ENCODE data around the gene UBALD1. TPM values are rescaled to one million over a fixed set of nuclear protein-coding genes. Genes with fewer than 3 reads are reported as not detected.

UBALD1 gene
- total RNA-seq, 6 experiments from 2014 or later: 23.5 to 33.2 (median 27.9) TPM

DNA sequence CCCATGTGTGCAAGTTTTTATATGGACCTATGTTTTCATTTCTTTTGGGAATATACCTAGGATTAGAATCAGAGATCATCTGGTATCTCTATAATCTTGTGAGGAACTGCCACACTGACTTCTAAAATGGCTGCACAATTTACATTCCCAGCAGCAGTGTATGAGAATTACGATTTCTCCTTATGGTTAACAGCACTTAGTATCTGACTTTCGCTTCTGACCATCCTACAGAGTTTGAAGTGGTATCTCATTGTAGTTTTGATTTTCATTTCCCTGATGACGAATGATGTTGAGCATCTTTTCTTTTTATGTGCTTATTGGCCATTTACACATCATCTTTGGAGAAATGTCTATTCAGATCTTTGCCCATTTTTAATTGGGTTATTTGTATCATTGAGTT lies 48.5 kb downstream of the UBALD1 start:
- Mint-ChIP-seq H3K27ac (no peak overlapping the region), H3K36me3 (ENCODE audit: low read depth) (no peaks in the 10 kb centered on the region), H3K27me3 (ENCODE audit: insufficient read depth) (peaks cover 21% of the 10 kb centered on the region), H3K9me3 (no peaks in the 10 kb centered on the region), H3K4me3 (no peak overlapping the region), H3K4me1 (ENCODE audit: low read depth) (no peaks in the 10 kb centered on the region)
- TF ChIP-seq, protein P1, sequence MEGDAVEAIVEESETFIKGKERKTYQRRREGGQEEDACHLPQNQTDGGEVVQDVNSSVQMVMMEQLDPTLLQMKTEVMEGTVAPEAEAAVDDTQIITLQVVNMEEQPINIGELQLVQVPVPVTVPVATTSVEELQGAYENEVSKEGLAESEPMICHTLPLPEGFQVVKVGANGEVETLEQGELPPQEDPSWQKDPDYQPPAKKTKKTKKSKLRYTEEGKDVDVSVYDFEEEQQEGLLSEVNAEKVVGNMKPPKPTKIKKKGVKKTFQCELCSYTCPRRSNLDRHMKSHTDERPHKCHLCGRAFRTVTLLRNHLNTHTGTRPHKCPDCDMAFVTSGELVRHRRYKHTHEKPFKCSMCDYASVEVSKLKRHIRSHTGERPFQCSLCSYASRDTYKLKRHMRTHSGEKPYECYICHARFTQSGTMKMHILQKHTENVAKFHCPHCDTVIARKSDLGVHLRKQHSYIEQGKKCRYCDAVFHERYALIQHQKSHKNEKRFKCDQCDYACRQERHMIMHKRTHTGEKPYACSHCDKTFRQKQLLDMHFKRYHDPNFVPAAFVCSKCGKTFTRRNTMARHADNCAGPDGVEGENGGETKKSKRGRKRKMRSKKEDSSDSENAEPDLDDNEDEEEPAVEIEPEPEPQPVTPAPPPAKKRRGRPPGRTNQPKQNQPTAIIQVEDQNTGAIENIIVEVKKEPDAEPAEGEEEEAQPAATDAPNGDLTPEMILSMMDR (IDR thresholded peaks at IDR 0.05): no peak
- no peak for DNase-seq

DNA sequence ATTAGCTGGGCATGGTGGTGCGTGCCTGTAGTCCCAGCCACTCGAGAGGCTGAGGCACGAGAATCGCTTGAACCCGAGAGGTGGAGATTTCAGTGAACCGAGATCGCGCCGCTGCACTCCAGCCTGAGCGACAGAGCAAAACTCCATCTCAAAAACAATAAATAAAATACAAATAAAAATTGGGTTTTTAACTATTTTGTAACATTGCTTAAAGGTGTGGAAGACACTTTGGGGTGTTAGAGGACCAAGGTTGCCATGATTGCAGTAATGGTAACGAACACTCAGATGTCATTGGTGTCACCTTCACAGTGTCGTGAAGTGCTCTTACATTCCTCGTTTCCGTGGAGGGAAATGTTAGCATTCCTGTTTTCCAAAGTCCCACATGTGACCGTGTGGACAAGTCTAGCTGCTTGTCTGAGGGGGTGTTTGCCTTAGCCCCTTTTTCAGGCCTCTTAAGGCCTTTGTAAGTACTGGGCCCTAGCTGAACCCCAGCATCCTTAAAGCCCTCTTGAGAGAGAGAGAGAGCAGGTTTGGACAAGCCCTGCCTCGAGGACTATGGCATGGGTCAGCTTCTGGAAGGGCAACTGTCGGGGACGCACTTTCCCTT lies 49.9 kb downstream of the UBALD1 start:
- H3K36me3 Mint-ChIP-seq (ENCODE audit: low read depth): no peaks in the 10 kb centered on the region

DNA sequence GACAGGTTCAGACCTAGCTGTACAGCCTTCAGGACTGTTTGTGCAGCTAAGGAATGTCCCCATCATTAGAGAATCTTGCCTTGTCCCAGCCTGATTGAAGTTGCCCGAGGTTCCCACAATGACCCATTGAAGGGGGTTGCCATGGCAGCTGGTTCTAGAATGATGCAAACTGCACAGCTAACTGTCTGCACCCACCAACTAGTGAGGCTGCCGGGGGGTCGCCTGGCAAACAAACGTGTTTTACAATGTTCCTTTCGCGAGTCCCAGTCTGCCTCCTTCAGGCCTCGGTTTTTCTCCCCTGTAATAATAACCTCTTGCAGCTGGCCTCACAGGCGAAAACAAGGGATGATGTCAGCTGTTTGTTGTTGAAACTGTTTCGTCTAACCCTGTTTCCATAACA lies 53.1 kb downstream of the UBALD1 start:
- H3K27ac Mint-ChIP-seq: no peak overlapping the region
- no peak for DNase-seq
- no peaks in the 10 kb centered on the region for H3K36me3 Mint-ChIP-seq (ENCODE audit: low read depth)
- peaks cover 32% of the 10 kb centered on the region for H3K27me3 Mint-ChIP-seq (ENCODE audit: insufficient read depth)
- H3K4me1 Mint-ChIP-seq (ENCODE audit: low read depth): no peaks in the 10 kb centered on the region
- H3K4me3 Mint-ChIP-seq: no peak overlapping the region
- H3K9me3 Mint-ChIP-seq: no peaks in the 10 kb centered on the region
- TF ChIP-seq, protein P1 (IDR thresholded peaks at IDR 0.05): no peak

More for the DNA sequence above, 49.9 kb downstream of the UBALD1 start:
- H3K9me3 Mint-ChIP-seq: no peaks in the 10 kb centered on the region
- TF ChIP-seq, protein P1 (IDR thresholded peaks at IDR 0.05): no peak
- no peaks in the 10 kb centered on the region for H3K4me1 Mint-ChIP-seq (ENCODE audit: low read depth)
- H3K27ac Mint-ChIP-seq: no peak overlapping the region
- no peak for DNase-seq
- no peak overlapping the region for H3K4me3 Mint-ChIP-seq
- H3K27me3 Mint-ChIP-seq (ENCODE audit: insufficient read depth): peaks cover 27% of the 10 kb centered on the region

Other genes starting within 250 kb of the UBALD1 start
- gene VASN, start 243.0 kb downstream of the UBALD1 start, total RNA-seq (2021; fragmentation: NEBNext Ultra II Directional; extraction: Animal tissue kit (Norgen Biotek cat#: 25700)): 100 to 1,000 TPM in 4 of 6 experiments, 10 to 100 TPM in 2; 92.0 to 131 (median 103) TPM
- gene CORO7, start 198.3 kb downstream of the UBALD1 start, total RNA-seq (2021; fragmentation: NEBNext Ultra II Directional; extraction: Animal tissue kit (Norgen Biotek cat#: 25700)): 10 to 100 TPM; 12.1 to 20.9 (median 17.2) TPM
- 10 to 100 TPM; 40.8 to 54.4 (median 45.1) TPM for gene DNAJA3, start 189.0 kb downstream of the UBALD1 start, total RNA-seq (2021; fragmentation: NEBNext Ultra II Directional; extraction: Animal tissue kit (Norgen Biotek cat#: 25700))
- 10 to 100 TPM; 26.2 to 37.2 (median 33.7) TPM for gene NMRAL1, start 140.3 kb downstream of the UBALD1 start, total RNA-seq (2021; fragmentation: NEBNext Ultra II Directional; extraction: Animal tissue kit (Norgen Biotek cat#: 25700))
- gene HMOX2, start 138.5 kb downstream of the UBALD1 start, total RNA-seq (2021; fragmentation: NEBNext Ultra II Directional; extraction: Animal tissue kit (Norgen Biotek cat#: 25700)): 10 to 100 TPM; 45.2 to 60.5 (median 54.9) TPM
- 1 to 10 TPM; 5.0 to 8.3 (median 6.4) TPM for gene CDIP1, start 76.1 kb downstream of the UBALD1 start, total RNA-seq (2021; fragmentation: NEBNext Ultra II Directional; extraction: Animal tissue kit (Norgen Biotek cat#: 25700))
- gene C16orf96, start 58.5 kb downstream of the UBALD1 start, total RNA-seq (2021; fragmentation: NEBNext Ultra II Directional; extraction: Animal tissue kit (Norgen Biotek cat#: 25700)): not detected
- gene MGRN1, start 9.9 kb upstream of the UBALD1 start, total RNA-seq (2021; fragmentation: NEBNext Ultra II Directional; extraction: Animal tissue kit (Norgen Biotek cat#: 25700)): 10 to 100 TPM; 65.8 to 81.6 (median 69.1) TPM
- gene NUDT16L1, start 78.7 kb upstream of the UBALD1 start, total RNA-seq (2021; fragmentation: NEBNext Ultra II Directional; extraction: Animal tissue kit (Norgen Biotek cat#: 25700)): 10 to 100 TPM; 33.2 to 41.8 (median 34.3) TPM
- gene ANKS3, start 119.4 kb upstream of the UBALD1 start, total RNA-seq (2021; fragmentation: NEBNext Ultra II Directional; extraction: Animal tissue kit (Norgen Biotek cat#: 25700)): 10 to 100 TPM; 16.7 to 23.1 (median 19.7) TPM
- gene DNAAF8, start 119.6 kb upstream of the UBALD1 start, total RNA-seq (2021; fragmentation: NEBNext Ultra II Directional; extraction: Animal tissue kit (Norgen Biotek cat#: 25700)): 1 to 10 TPM; 1.1 to 2.8 (median 1.6) TPM
- gene ZNF500, start 152.3 kb upstream of the UBALD1 start, total RNA-seq (2021; fragmentation: NEBNext Ultra II Directional; extraction: Animal tissue kit (Norgen Biotek cat#: 25700)): 10 to 100 TPM in 4 of 6 experiments, 1 to 10 TPM in 2; 8.9 to 13.4 (median 10.4) TPM
- gene SEPTIN12, start 173.5 kb upstream of the UBALD1 start, total RNA-seq (2021; fragmentation: NEBNext Ultra II Directional; extraction: Animal tissue kit (Norgen Biotek cat#: 25700)): not detected
- gene SMIM22, start 180.5 kb upstream of the UBALD1 start, total RNA-seq (2021; fragmentation: NEBNext Ultra II Directional; extraction: Animal tissue kit (Norgen Biotek cat#: 25700)): not detected
- gene ROGDI, start 187.7 kb upstream of the UBALD1 start, total RNA-seq (2021; fragmentation: NEBNext Ultra II Directional; extraction: Animal tissue kit (Norgen Biotek cat#: 25700)): 10 to 100 TPM; 16.8 to 20.1 (median 18.5) TPM
- gene GLYR1, start 232.4 kb upstream of the UBALD1 start, total RNA-seq (2021; fragmentation: NEBNext Ultra II Directional; extraction: Animal tissue kit (Norgen Biotek cat#: 25700)): 10 to 100 TPM; 77.6 to 89.4 (median 81.8) TPM
- 10 to 100 TPM; 21.3 to 24.8 (median 22.0) TPM for gene UBN1, start 232.6 kb upstream of the UBALD1 start, total RNA-seq (2021; fragmentation: NEBNext Ultra II Directional; extraction: Animal tissue kit (Norgen Biotek cat#: 25700))